Cardiac muscle cell (in vitro differentiated cells and primary cell): ENCODE results near the gene QSOX1. TPM values are rescaled to one million over a fixed set of nuclear protein-coding genes. Genes with fewer than 3 reads are reported as not detected.

ENCODE experiments used
- DNase-seq, 2 donors: peaks; one replicate each; pipeline versions ENCODE4 v3.0.0 to v3.0.0-alpha.2; 2010 to 2017; ENCODE audit warnings: low read depth in 1 of 2, low spot score in 1 of 2
- H3K27ac ChIP-seq: fragments of 200-600 bp; sonication (generic); 2 replicates; pipeline ENCODE4 v1.5.1; 2016
- H3K27me3 ChIP-seq: fragments of 200-600 bp; sonication (generic); 2 replicates; pipeline ENCODE4 v1.6.0; 2016; ENCODE audit warnings: control low read depth
- H3K36me3 ChIP-seq: fragments of 200-600 bp; sonication (generic); 2 replicates; pipeline ENCODE4 v1.5.1; 2016; ENCODE audit warnings: control low read depth
- H3K4me1 ChIP-seq: fragments of 200-600 bp; sonication (generic); 2 replicates; pipeline ENCODE4 v1.8.1; 2017; ENCODE audit warnings: low read depth, mild to moderate bottlenecking, mixed run types
- H3K4me3 ChIP-seq: fragments of 200-600 bp; sonication (generic); 2 replicates; pipeline ENCODE4 v1.5.1; 2016; ENCODE audit warnings: mild to moderate bottlenecking
- H3K9me3 ChIP-seq: fragments of 200-600 bp; sonication (generic); 2 replicates; pipeline ENCODE4 v1.5.1; 2017; ENCODE audit warnings: low read depth, mild to moderate bottlenecking, control low read depth
- CTCF ChIP-seq: IDR thresholded peaks from 2 replicates; pipeline ENCODE4 v1.5.1; 2012; ENCODE audit warnings: low read depth, mild to moderate bottlenecking, low read length
- polyA plus RNA-seq: library from polyadenylated mRNA; unstranded; fragments of >200 nt; fragmentation: Nextera tagmentation; extraction: Ambion mirVana; gene quantifications from 2 replicates; pipeline ENCODE4 v1.2.1, GENCODE V29; 2016
- total RNA-seq: library from RNA; depleted of rRNA; stranded (reverse); fragments of >200 nt; gene quantifications from 2 replicates; pipeline ENCODE4 v1.2.3, GENCODE V29; 2016

QSOX1 gene
- total and polyA plus RNA-seq, 2 experiments from 2014 or later = 23.2 to 37.8 TPM

GRCh38 chr1:180193141-180194047, 38.7 kb downstream of the QSOX1 start:
- DNase-seq = no peak
- no peak overlapping the region for H3K27ac ChIP-seq
- no peak overlapping the region for H3K4me3 ChIP-seq
- H3K9me3 ChIP-seq = no peaks in the 10 kb centered on the region
- TF ChIP-seq CTCF = no peak
- H3K36me3 ChIP-seq = peaks cover 5% of the 10 kb centered on the region
- no peaks in the 10 kb centered on the region for H3K4me1 ChIP-seq
- H3K27me3 ChIP-seq = no peaks in the 10 kb centered on the region

- peaks cover 5% of the 10 kb centered on the region for H3K36me3 ChIP-seq
- H3K4me3 ChIP-seq = no peak overlapping the region
- DNase-seq = no peak
- H3K27ac ChIP-seq = no peak overlapping the region
- H3K27me3 ChIP-seq = no peaks in the 10 kb centered on the region
- no peaks in the 10 kb centered on the region for H3K9me3 ChIP-seq
- TF ChIP-seq CTCF = no peak
- H3K4me1 ChIP-seq = no peaks in the 10 kb centered on the region
Measured at GRCh38 chr1:180194048-180194425, 39.4 kb downstream of the QSOX1 start.

DNA sequence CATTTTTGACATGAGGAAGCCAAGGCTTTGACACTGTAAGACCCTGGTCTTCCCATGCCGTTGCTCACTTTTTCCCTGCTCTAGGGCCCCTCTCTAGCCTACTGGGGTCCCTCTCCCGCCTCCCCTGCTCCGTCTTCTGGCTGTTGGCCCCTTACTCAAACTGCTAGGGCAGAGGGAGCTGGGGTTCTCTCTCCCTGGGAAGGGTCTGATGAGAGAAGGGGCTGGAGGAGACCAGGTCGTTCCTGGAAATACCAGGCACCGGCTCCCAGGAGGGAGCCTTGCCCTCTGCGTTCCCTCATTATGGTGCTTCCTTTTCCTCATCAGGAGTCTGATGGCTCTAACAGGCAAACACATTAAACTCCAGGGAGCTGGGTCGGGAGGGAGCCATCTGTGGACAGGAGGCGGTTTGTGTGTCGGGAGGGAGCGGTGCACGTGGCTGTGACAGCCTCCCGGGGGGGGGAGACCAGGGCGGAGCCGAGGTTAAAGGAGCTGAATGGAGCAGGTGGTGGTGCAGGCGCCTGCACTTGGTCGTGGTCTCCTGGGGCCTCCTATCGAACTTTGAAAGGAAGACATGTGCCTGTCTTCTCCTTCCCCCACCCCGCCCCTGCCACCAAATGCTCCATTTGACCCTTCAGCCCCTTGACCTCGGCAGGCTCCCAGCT, 40.0 kb downstream of the QSOX1 start:
- Histone ChIP-seq H3K27me3 (no peaks in the 10 kb centered on the region), H3K36me3 (peaks cover 2% of the 10 kb centered on the region)
- no peak for DNase-seq

GRCh38 chr1:180195401-180195800, 40.7 kb downstream of the QSOX1 start:
- TF ChIP-seq CTCF = no peak
- H3K9me3 ChIP-seq = no peaks in the 10 kb centered on the region
- DNase-seq = no peak
- H3K27me3 ChIP-seq = no peaks in the 10 kb centered on the region
- H3K27ac ChIP-seq = no peak overlapping the region
- no peak overlapping the region for H3K4me3 ChIP-seq
- H3K4me1 ChIP-seq = no peaks in the 10 kb centered on the region
- no peaks in the 10 kb centered on the region for H3K36me3 ChIP-seq

More for the DNA sequence above, 40.0 kb downstream of the QSOX1 start:
- TF ChIP-seq CTCF = no peak
- H3K4me3 ChIP-seq = no peak overlapping the region
- no peak overlapping the region for H3K27ac ChIP-seq
- H3K9me3 ChIP-seq = no peaks in the 10 kb centered on the region
- no peaks in the 10 kb centered on the region for H3K4me1 ChIP-seq

GRCh38 chr1:180195916-180196315, 41.2 kb downstream of the QSOX1 start:
- no peak for TF ChIP-seq CTCF
- Histone ChIP-seq H3K4me1 (no peaks in the 10 kb centered on the region), H3K9me3 (no peaks in the 10 kb centered on the region), H3K36me3 (no peaks in the 10 kb centered on the region), H3K27me3 (no peaks in the 10 kb centered on the region), H3K27ac (no peak overlapping the region), H3K4me3 (no peak overlapping the region)
- no peak for DNase-seq
